NT2/D1 (cell line): ENCODE data around the gene SCAF8.

Experiments
- SUZ12 ChIP-seq: IDR thresholded peaks from 2 replicates; pipeline ENCODE4 v1.6.1; 2011; ENCODE audit not compliant: insufficient read length, insufficient read depth; ENCODE audit errors: extremely low read depth
- ZNF274 ChIP-seq: IDR thresholded peaks from 2 replicates; pipeline ENCODE4 v1.6.1; 2011; ENCODE audit warnings: mild to moderate bottlenecking, low read depth, low read length

DNA sequence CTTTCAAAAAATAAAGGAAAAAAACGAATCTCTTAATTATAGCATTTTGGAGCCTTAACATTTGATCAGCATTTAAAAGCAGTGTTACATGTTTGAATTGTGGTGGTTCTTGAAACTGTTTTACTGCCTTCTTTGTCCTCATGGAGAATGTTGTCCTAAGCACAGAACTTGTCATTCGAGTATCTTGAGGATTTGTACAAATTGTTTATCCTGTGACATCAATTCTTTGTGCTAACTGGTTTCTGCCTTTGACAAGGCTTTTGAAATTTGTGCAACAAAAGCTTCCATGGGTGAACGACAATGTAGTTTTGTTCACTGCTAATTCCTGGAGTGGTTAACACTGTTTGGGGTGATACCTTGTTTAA is 130.8 kb downstream of the SCAF8 start:
- TF ChIP-seq SUZ12 (no peak), ZNF274 (no peak)
